ENCODE results near the gene IL31RA. TPM values are rescaled to one million over a fixed set of nuclear protein-coding genes. Genes with fewer than 3 reads are reported as not detected.
"Not testable (repeated sequence)": the region's sequence is repeated elsewhere in the genome, so short reads cannot be mapped to it uniquely, and the experiment has no call there.

The IL31RA gene
- 1 to 10 TPM in 1 of 2 donors, not detected in 1; 2.1 TPM for total RNA-seq

- no peaks in the 10 kb centered on the region for H3K9me3 ChIP-seq
- H3K27ac ChIP-seq, result no peak within 1 kb of the TSS
- intact Hi-C loops (cut with DNase I), result no loop called here
- H3K4me3 ChIP-seq, result no peak within 1 kb of the TSS
- TF ChIP-seq, protein P1, sequence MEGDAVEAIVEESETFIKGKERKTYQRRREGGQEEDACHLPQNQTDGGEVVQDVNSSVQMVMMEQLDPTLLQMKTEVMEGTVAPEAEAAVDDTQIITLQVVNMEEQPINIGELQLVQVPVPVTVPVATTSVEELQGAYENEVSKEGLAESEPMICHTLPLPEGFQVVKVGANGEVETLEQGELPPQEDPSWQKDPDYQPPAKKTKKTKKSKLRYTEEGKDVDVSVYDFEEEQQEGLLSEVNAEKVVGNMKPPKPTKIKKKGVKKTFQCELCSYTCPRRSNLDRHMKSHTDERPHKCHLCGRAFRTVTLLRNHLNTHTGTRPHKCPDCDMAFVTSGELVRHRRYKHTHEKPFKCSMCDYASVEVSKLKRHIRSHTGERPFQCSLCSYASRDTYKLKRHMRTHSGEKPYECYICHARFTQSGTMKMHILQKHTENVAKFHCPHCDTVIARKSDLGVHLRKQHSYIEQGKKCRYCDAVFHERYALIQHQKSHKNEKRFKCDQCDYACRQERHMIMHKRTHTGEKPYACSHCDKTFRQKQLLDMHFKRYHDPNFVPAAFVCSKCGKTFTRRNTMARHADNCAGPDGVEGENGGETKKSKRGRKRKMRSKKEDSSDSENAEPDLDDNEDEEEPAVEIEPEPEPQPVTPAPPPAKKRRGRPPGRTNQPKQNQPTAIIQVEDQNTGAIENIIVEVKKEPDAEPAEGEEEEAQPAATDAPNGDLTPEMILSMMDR (IDR thresholded peaks at IDR 0.05), result no peak
- TF ChIP-seq POLR2A (IDR thresholded peaks at IDR 0.05) (no peak), POLR2AphosphoS5 (IDR thresholded peaks at IDR 0.05) (no peak)
- DNase-seq (ENCODE audit: low spot score), result no peak
- no peaks in the 10 kb centered on the region for H3K27me3 ChIP-seq (replicated peaks; ENCODE audit: insufficient read depth)
- H3K36me3 ChIP-seq, result no peaks in the 10 kb centered on the region
- no peaks in the 10 kb centered on the region for H3K4me1 ChIP-seq (replicated peaks)
- whole genome bisulfite sequencing, result 92% methylated on average over 10 of the region's 10 CpGs
Measured at GRCh38 chr5:55850839-55851674, at the start of gene IL31RA. Gene IL31RA (plus strand): TSS chr5:55851357. CDS start chr5:55851571, 214 bp downstream.

DNA sequence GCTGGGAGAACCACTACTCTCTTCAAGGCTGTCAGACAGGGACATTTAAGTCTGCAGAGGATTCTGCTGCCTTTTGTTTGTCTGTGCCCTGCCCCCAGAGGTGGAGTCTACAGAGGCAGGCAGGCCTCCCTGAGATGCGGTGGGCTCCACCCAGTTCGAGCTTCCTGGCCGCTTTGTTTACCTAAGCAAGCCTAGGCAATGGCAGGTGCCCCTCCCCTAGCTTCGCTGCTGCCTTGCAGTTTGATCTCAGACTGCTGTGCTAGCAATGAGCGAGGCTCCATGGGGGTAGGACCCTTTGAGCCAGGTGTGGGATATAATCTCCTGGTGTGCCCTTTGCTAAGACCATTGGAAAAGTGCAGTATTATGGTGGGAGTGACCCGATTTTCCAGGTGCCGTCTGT is 42.3 kb upstream of the IL31RA start:
- H3K36me3 ChIP-seq; H3K4me1 ChIP-seq (replicated peaks); DNase-seq (ENCODE audit: low spot score); H3K9me3 ChIP-seq; H3K27me3 ChIP-seq (replicated peaks; ENCODE audit: insufficient read depth); H3K4me3 ChIP-seq; intact Hi-C loops (cut with DNase I); H3K27ac ChIP-seq: not testable (repeated sequence)
- WGBS, result 75% methylated on average over 7 of the region's 7 CpGs

DNA sequence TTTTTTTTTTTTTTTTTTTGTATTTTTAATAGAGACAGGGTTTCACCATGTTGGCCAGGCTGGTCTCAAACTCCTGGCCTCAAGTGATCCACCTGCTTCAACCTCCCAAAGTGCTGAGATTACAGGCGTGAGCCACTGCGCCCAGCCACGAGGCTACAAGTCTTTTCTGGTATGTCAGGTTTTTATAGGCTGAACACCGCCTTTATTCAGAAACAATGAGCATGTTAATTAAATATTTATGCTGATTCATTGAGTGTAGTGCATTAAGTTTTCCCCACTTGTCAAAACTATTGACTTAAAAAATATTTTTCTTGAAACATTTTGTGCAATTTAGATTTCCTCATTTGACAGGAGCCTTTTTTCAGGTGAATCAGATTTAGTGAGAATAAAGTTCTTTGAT is 35.2 kb upstream of the IL31RA start:
- H3K27me3 ChIP-seq (replicated peaks; ENCODE audit: insufficient read depth); H3K4me3 ChIP-seq; intact Hi-C loops (cut with DNase I); DNase-seq (ENCODE audit: low spot score); H3K9me3 ChIP-seq; H3K27ac ChIP-seq; H3K4me1 ChIP-seq (replicated peaks); H3K36me3 ChIP-seq: not testable (repeated sequence)
- WGBS, result 61% methylated on average over 4 of the region's 4 CpGs

- TF ChIP-seq POLR2A (IDR thresholded peaks at IDR 0.05) (no peak), POLR2AphosphoS5 (IDR thresholded peaks at IDR 0.05) (no peak)
- TF ChIP-seq, protein P1 (IDR thresholded peaks at IDR 0.05), result no peak
- Histone ChIP-seq H3K9me3 (no peaks in the 10 kb centered on the region), H3K36me3 (no peaks in the 10 kb centered on the region), H3K4me3 (no peak overlapping the region), H3K27me3 (replicated peaks; ENCODE audit: insufficient read depth) (no peaks in the 10 kb centered on the region), H3K4me1 (replicated peaks) (no peaks in the 10 kb centered on the region), H3K27ac (no peak overlapping the region)
- DNase-seq (ENCODE audit: low spot score), result no peak
- intact Hi-C loops (cut with DNase I), result no loop called here
Measured at GRCh38 chr5:55816342-55816741, 34.8 kb upstream of the IL31RA start.

DNA sequence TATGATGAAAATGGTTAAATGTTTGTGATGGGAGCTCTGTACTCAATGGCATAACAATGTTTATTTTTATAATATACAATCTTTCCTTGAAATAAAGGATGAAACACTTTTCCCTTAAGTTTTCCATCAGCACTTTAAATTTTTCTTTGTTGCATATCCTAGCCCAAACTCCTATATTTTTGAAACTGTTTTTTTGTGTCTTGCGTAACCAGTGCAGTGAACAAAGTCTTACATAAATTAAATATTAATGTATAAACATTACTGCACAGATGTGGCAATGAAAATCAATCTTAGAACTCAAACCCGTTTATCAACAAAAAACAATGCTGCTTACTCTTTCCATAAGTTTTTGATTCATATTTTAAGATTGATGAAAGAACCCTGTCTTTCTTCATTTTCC is 34.1 kb upstream of the IL31RA start:
- Histone ChIP-seq H3K36me3 (no peaks in the 10 kb centered on the region), H3K4me3 (no peak overlapping the region), H3K4me1 (replicated peaks) (no peaks in the 10 kb centered on the region), H3K27ac (no peak overlapping the region), H3K9me3 (no peaks in the 10 kb centered on the region), H3K27me3 (replicated peaks; ENCODE audit: insufficient read depth) (no peaks in the 10 kb centered on the region)
- no peak for DNase-seq (ENCODE audit: low spot score)
- intact Hi-C loops (cut with DNase I), result no loop called here
- TF ChIP-seq, protein P1 (IDR thresholded peaks at IDR 0.05), result no peak
- no peak for TF ChIP-seq POLR2A (IDR thresholded peaks at IDR 0.05)
- no peak for TF ChIP-seq POLR2AphosphoS5 (IDR thresholded peaks at IDR 0.05)
- WGBS, result 76% methylated on average over 2 of the region's 2 CpGs

DNA sequence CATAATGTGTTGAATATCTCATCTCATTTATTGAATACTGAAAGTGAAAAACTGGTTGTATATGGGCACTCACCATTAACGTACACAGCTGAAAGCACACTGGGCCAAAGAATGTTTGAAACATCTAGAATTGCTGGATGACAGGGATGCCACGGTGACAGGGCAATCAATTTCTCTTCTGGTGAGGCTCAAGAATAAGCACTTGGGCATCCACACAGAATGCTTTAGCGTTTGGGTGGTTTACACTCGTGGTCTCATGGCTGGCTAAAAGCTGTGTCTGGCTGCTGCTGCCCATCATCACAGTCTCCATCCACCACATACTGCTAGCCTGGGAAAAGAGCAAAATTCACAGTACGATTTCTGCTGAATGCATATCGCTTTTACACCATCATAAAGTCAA is 30.7 kb upstream of the IL31RA start:
- no peak overlapping the region for H3K4me3 ChIP-seq
- 82% methylated on average over 6 of the region's 6 CpGs for WGBS
- H3K9me3 ChIP-seq, result no peaks in the 10 kb centered on the region
- no peaks in the 10 kb centered on the region for H3K36me3 ChIP-seq
- H3K4me1 ChIP-seq (replicated peaks), result peaks cover 6% of the 10 kb centered on the region
- no peak overlapping the region for H3K27ac ChIP-seq
- no peak for DNase-seq (ENCODE audit: low spot score)
- no peaks in the 10 kb centered on the region for H3K27me3 ChIP-seq (replicated peaks; ENCODE audit: insufficient read depth)
- intact Hi-C loops (cut with DNase I), result no loop called here
- TF ChIP-seq, protein P1 (IDR thresholded peaks at IDR 0.05), result no peak
- TF ChIP-seq POLR2A (IDR thresholded peaks at IDR 0.05), result no peak
- no peak for TF ChIP-seq POLR2AphosphoS5 (IDR thresholded peaks at IDR 0.05)
